DND-41 (cell line): ENCODE data around the gene CSE1L.

Experiments
- CTCF ChIP-seq: IDR thresholded peaks from 2 replicates; pipeline ENCODE4 v1.5.1; 2012; ENCODE audit warnings: borderline replicate concordance, low read length, moderate library complexity, mild to moderate bottlenecking; ENCODE audit not compliant: poor library complexity, severe bottlenecking; ENCODE audit errors: extremely low read depth
- EZH2 ChIP-seq: IDR thresholded peaks from 3 replicates; pipeline ENCODE4 v1.6.1; 2012; ENCODE audit warnings: borderline replicate concordance, low read depth, mild to moderate bottlenecking, moderate library complexity, low read length, inconsistent platforms; ENCODE audit not compliant: severe bottlenecking

- TF ChIP-seq EZH2 (no peak), CTCF (no peak)
Measured at GRCh38 chr20:49063279-49063678, 17.2 kb downstream of the CSE1L start.
